Jurkat, Clone E6-1 (cell line): ENCODE measurements around the gene CDA.

Experiments used
- DNase-seq: peaks from one replicate; pipeline ENCODE4 v3.0.0-alpha.2; 2011; ENCODE audit warnings: low read depth, low spot score
- H3K4me3 ChIP-seq: 2 replicates; pipeline ENCODE4 v1.5.1; 2011; ENCODE audit warnings: mild to moderate bottlenecking, low read length, control low read depth, moderate library complexity

Gene CDA

GRCh38 chr1:20666146-20666545 is 77.2 kb downstream of the CDA start:
- no peak overlapping the region for H3K4me3 ChIP-seq
- DNase-seq = no peak

GRCh38 chr1:20666804-20667203 is 77.9 kb downstream of the CDA start:
- peak; percentile 56 for DNase-seq
- no peak overlapping the region for H3K4me3 ChIP-seq
